Prostate gland (tissue), 2 donors: ENCODE measurements around the gene GGT6. TPM values are rescaled to one million over a fixed set of nuclear protein-coding genes. Genes with fewer than 3 reads are reported as not detected.

ENCODE experiments used
- DNase-seq: peaks from one replicate; pipeline ENCODE4 v3.0.0-alpha.2; 2019; ENCODE audit warnings: low spot score
- H3K27ac ChIP-seq, 2 donors: fragments of 200-600 bp; sonication (generic); 2 replicates each; pipeline ENCODE4 v1.5.1; 2017 to 2019
- H3K27me3 ChIP-seq: fragments of 200-600 bp; sonication (generic); replicated peaks from 2 replicates; pipeline ENCODE4 v1.5.1; 2019; ENCODE audit not compliant: insufficient read depth
- H3K36me3 ChIP-seq, 2 donors: fragments of 200-600 bp; sonication (generic); 1 replicate in 1 of 2; 2 replicates in 1 of 2; pipeline versions ENCODE4 v1.5.1 to v1.8.1; 2017 to 2019
- H3K4me1 ChIP-seq: fragments of 200-600 bp; sonication (generic); replicated peaks from 2 replicates; pipeline ENCODE4 v1.5.1; 2019
- H3K4me3 ChIP-seq, 2 donors: fragments of 200-600 bp; sonication (generic); 2 replicates each; pipeline ENCODE4 v1.5.1; 2017 to 2019
- H3K9me3 ChIP-seq: fragments of 200-600 bp; sonication (generic); 2 replicates; pipeline ENCODE4 v1.5.1; 2017
- POLR2A ChIP-seq: fragments of 450-650 bp; IDR thresholded peaks from one replicate; pipeline ENCODE4 v1.6.1; 2016; ENCODE audit warnings: antibody characterized with exemption, mild to moderate bottlenecking
- POLR2AphosphoS5 ChIP-seq: sonication (generic); formaldehyde crosslinking; IDR thresholded peaks from one replicate; pipeline ENCODE4 v1.6.1; 2017; ENCODE audit warnings: antibody characterized with exemption
- WGBS: methylation state at CpG from one replicate; pipeline ENCODE4 v1.1.5; 2018; 5-methylcytosine and 5-hydroxymethylcytosine counted together
- intact Hi-C: fragments of 100-400 bp; cut with DNase I; formaldehyde crosslinking; loops from one replicate; pipeline ENCODE4 v1.14.2; 2022
- total RNA-seq, 2 donors: library from RNA; depleted of rRNA; stranded (reverse); fragments of >200 nt; gene quantifications; one replicate each; pipeline ENCODE4 v1.1.0, GENCODE V29; 2016
- TF ChIP-seq, protein P1 (sequence below), 4 experiments: fragments of 200-600 bp in 2 of 4; fragments of 450-650 bp in 2 of 4; sonication (generic) in 2 of 4; IDR thresholded peaks; 1 replicate in 3 of 4; 2 replicates in 1 of 4; pipeline ENCODE4 v1.5.1; 2016 to 2019; ENCODE audit warnings: antibody characterized with exemption in 4 of 4, mild to moderate bottlenecking in 2 of 4, moderate library complexity in 2 of 4

Gene GGT6
- total RNA-seq, 2 donors from 2014 or later = 23.5 to 35.6 TPM

DNA sequence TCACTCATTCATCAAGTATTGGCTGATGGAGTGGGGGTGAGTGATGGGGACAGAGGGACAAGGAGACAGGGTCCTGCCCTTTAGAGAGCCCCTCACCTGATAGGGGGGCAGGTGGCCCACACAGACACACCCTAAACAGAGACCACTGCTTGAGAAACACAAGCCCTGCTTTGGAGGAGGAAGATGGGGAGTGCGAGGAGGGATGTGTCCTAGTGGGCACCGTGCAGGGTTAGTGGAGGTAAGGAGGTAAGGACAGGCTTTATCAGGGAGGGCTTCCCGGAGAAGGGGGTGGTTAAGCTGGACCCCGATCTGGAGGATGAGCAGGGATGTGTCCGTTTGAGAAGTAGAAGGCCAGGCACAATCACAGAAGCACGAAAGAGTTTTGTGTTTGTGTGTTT lies 15.8 kb upstream of the GGT6 start:
- no peak for DNase-seq
- TF ChIP-seq POLR2A = no peak
- TF ChIP-seq POLR2AphosphoS5 = no peak
- TF ChIP-seq, protein P1, sequence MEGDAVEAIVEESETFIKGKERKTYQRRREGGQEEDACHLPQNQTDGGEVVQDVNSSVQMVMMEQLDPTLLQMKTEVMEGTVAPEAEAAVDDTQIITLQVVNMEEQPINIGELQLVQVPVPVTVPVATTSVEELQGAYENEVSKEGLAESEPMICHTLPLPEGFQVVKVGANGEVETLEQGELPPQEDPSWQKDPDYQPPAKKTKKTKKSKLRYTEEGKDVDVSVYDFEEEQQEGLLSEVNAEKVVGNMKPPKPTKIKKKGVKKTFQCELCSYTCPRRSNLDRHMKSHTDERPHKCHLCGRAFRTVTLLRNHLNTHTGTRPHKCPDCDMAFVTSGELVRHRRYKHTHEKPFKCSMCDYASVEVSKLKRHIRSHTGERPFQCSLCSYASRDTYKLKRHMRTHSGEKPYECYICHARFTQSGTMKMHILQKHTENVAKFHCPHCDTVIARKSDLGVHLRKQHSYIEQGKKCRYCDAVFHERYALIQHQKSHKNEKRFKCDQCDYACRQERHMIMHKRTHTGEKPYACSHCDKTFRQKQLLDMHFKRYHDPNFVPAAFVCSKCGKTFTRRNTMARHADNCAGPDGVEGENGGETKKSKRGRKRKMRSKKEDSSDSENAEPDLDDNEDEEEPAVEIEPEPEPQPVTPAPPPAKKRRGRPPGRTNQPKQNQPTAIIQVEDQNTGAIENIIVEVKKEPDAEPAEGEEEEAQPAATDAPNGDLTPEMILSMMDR (IDR thresholded peaks at IDR 0.05) = no peak
- intact Hi-C loops = no loop called here
- Histone ChIP-seq H3K4me1 (no peaks in the 10 kb centered on the region), H3K9me3 (no peaks in the 10 kb centered on the region), H3K27ac (no peak overlapping the region), H3K27me3 (no peaks in the 10 kb centered on the region), H3K4me3 (no peak overlapping the region), H3K36me3 (no peaks in the 10 kb centered on the region)
- 78% methylated on average over 6 of the region's 6 CpGs for WGBS

DNA sequence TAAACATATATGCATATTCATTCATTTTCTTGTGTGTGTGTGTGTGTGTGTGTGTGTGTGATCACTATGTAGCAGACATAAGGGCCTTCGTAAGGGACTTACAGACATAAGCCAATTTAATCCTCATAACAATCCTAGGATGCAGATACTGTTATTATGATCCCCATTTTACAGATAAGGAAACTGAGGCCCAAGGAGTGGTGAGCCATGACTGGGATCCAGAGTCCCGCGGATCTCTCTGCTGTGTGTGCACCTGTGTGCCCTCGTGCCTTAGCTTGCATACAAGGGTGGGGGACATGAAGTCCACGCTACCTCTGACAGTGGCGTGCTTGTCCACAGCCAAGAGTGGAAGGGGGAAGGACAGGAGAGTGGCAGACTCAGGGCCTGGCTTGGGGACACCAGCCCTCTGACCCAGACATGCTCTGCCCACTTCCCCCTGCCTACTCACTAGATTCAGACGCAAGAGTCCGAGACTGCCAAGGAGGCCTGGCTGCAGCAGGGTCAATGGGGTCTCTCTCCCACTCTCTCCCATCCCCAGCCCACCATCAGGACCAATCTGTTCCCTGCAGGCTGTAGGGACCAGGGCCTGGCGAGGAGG lies 14.2 kb upstream of the GGT6 start:
- no peaks in the 10 kb centered on the region for H3K27me3 ChIP-seq
- H3K4me1 ChIP-seq = no peaks in the 10 kb centered on the region
- H3K36me3 ChIP-seq = no peaks in the 10 kb centered on the region
- H3K27ac ChIP-seq = no peak overlapping the region
- TF ChIP-seq POLR2A (no peak), POLR2AphosphoS5 (no peak)
- TF ChIP-seq, protein P1 (IDR thresholded peaks at IDR 0.05) = no peak
- no peaks in the 10 kb centered on the region for H3K9me3 ChIP-seq
- WGBS = 94% methylated on average over 9 of the region's 9 CpGs
- intact Hi-C loops = no loop called here
- H3K4me3 ChIP-seq = no peak overlapping the region
- no peak for DNase-seq

DNA sequence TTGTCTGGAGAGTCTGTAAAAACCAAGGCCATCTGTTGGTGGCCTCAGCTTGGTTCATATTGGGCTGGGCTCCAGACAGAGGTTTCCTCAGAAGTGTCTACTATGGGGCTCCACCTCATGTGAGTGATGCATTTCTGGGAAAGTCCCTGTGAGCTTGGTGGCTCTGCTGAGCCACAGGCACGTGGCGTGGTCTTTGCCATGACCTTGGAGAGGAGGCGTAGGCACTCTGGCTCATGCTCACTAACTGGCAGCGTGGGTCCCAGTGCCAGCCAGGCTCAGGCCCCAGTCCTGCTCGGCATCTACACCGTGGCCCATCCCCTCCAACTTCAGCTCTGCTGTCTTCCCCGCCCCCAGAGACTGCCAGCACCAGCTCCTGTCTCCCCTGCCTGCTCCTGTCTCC lies 13.3 kb upstream of the GGT6 start:
- TF ChIP-seq POLR2A (no peak), POLR2AphosphoS5 (no peak)
- TF ChIP-seq, protein P1 (IDR thresholded peaks at IDR 0.05) = no peak
- Histone ChIP-seq H3K36me3 (no peaks in the 10 kb centered on the region), H3K4me3 (no peak overlapping the region), H3K4me1 (no peaks in the 10 kb centered on the region), H3K27ac (no peak overlapping the region), H3K27me3 (no peaks in the 10 kb centered on the region), H3K9me3 (no peaks in the 10 kb centered on the region)
- intact Hi-C loops = no loop called here
- WGBS = 57% methylated on average over 7 of the region's 7 CpGs
- no peak for DNase-seq

DNA sequence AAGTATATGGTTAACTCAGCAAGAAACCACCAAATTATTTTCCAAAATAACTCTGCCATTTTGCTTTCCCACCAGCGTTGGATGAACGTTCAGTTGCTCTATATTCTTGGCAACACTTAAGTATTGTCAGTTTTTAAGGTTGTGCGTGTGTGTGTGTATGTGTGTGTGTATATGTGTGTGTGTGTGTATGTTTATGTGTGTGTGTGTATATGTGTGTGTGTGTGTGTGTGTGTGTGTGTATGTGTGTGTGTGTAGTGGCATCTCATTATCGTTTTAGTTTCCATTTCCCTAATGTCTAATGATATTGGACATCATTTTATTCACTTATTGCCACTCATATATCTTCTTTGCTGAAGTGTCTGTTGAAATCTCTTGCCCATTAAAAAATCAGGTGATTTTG lies 12.7 kb upstream of the GGT6 start:
- Histone ChIP-seq H3K36me3 (no peaks in the 10 kb centered on the region), H3K27me3 (no peaks in the 10 kb centered on the region), H3K4me1 (no peaks in the 10 kb centered on the region), H3K27ac (no peak overlapping the region), H3K9me3 (no peaks in the 10 kb centered on the region), H3K4me3 (no peak overlapping the region)
- no peak for DNase-seq
- intact Hi-C loops = no loop called here
- TF ChIP-seq, protein P1 (IDR thresholded peaks at IDR 0.05) = no peak
- no peak for TF ChIP-seq POLR2AphosphoS5
- TF ChIP-seq POLR2A = no peak
- 76% methylated on average over 4 of the region's 4 CpGs for WGBS

DNA sequence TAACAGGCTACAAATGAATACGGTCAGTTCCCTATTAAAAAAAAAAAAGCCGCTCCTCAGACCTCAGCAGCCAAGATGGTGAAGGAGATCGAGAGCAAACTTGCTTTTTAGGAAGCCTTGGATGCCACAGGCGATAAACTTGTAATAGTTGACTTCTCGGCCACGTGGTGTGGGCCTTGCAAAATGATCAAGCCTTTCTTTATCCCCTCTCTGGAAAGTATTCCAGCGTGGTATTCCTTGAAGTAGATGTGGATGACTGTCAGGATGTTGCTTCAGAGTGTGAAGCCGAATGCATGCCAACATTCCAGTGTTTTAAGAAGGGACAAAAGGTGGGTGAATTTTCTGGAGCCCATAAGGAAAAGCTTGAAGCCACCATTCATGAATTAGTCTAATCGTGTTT lies 11.8 kb upstream of the GGT6 start:
- no peak for DNase-seq
- Histone ChIP-seq H3K9me3 (no peaks in the 10 kb centered on the region), H3K27me3 (no peaks in the 10 kb centered on the region), H3K4me3 (no peak overlapping the region), H3K36me3 (no peaks in the 10 kb centered on the region), H3K4me1 (no peaks in the 10 kb centered on the region), H3K27ac (no peak overlapping the region)
- 69% methylated on average over 9 of the region's 9 CpGs for WGBS
- TF ChIP-seq, protein P1 (IDR thresholded peaks at IDR 0.05) = no peak
- TF ChIP-seq POLR2A = no peak
- no peak for TF ChIP-seq POLR2AphosphoS5
- intact Hi-C loops = no loop called here
